ENCODE data around the gene PALLD. TPM values are rescaled to one million over a fixed set of nuclear protein-coding genes. Genes with fewer than 3 reads are reported as not detected.

PALLD gene
- total RNA-seq, 1 experiment from 2014 or later, result 26.7 TPM

GRCh38 chr4:168502861-168503260 is 6.0 kb downstream of the PALLD start:
- DNase-seq (no peak), ATAC-seq (no peak)
- H3K27ac ChIP-seq (ENCODE audit: low read length), result no peak overlapping the region
- no peak overlapping the region for H3K9ac ChIP-seq (ENCODE audit: low read length)
- H3K27me3 ChIP-seq (ENCODE audit: low read length), result no peaks in the 10 kb centered on the region
- intact Hi-C loops (cut with micrococcal nuclease), result no loop called here
- H3K9me3 ChIP-seq (ENCODE audit: low read length), result no peaks in the 10 kb centered on the region
- BruUV-seq (replicated peaks), result no TSS peak
- H3K4me3 ChIP-seq (ENCODE audit: low read length), result no peak overlapping the region
- no peak overlapping the region for H2AFZ ChIP-seq (ENCODE audit: low read length)
- no peak overlapping the region for H3K4me2 ChIP-seq (ENCODE audit: low read length)
- peaks cover 20% of the 10 kb centered on the region for H3K4me1 ChIP-seq (ENCODE audit: insufficient read depth, low read length)
- no peaks in the 10 kb centered on the region for H3K9me2 ChIP-seq (replicated peaks; ENCODE audit: low read length)
- no peaks in the 10 kb centered on the region for H3K79me2 ChIP-seq (ENCODE audit: low read length)
- ChIA-PET POLR2A (ENCODE audit: unreplicated experiment) (no interaction called here), CTCF (no interaction called here)
- TF ChIP-seq EZH2 (IDR thresholded peaks at IDR 0.05; ENCODE audit: low read length, unreplicated experiment), result no peak
- TF ChIP-seq CTCF (conservative IDR thresholded peaks at IDR 0.05; ENCODE audit: low read depth, low read length), result no peak
- TF ChIP-seq EZH2phosphoT487 (IDR thresholded peaks at IDR 0.05; ENCODE audit: borderline replicate concordance, low read length), result no peak
- H3F3A ChIP-seq (ENCODE audit: low read length, unreplicated experiment), result peaks cover 5% of the 10 kb centered on the region
- no peaks in the 10 kb centered on the region for H4K20me1 ChIP-seq (ENCODE audit: low read length)
- H3K36me3 ChIP-seq (ENCODE audit: low read depth, low read length), result no peaks in the 10 kb centered on the region

GRCh38 chr4:168503652-168504362 is 7.0 kb downstream of the PALLD start:
- Histone ChIP-seq H2AFZ (ENCODE audit: low read length) (no peak overlapping the region), H3K9ac (ENCODE audit: low read length) (no peak overlapping the region), H3K79me2 (ENCODE audit: low read length) (no peaks in the 10 kb centered on the region), H3K4me2 (ENCODE audit: low read length) (no peak overlapping the region), H3K9me2 (replicated peaks; ENCODE audit: low read length) (no peaks in the 10 kb centered on the region), H3K36me3 (ENCODE audit: low read depth, low read length) (no peaks in the 10 kb centered on the region), H4K20me1 (ENCODE audit: low read length) (no peaks in the 10 kb centered on the region), H3K4me1 (ENCODE audit: insufficient read depth, low read length) (peaks cover 20% of the 10 kb centered on the region), H3K9me3 (ENCODE audit: low read length) (no peaks in the 10 kb centered on the region), H3K4me3 (ENCODE audit: low read length) (no peak overlapping the region), H3K27ac (ENCODE audit: low read length) (no peak overlapping the region), H3F3A (ENCODE audit: low read length, unreplicated experiment) (peaks cover 5% of the 10 kb centered on the region), H3K27me3 (ENCODE audit: low read length) (no peaks in the 10 kb centered on the region)
- ATAC-seq, result no peak
- intact Hi-C loops (cut with micrococcal nuclease), result no loop called here
- DNase-seq, result peak; percentile 42
- CTCF ChIA-PET, result no interaction called here
- TF ChIP-seq EZH2phosphoT487 (IDR thresholded peaks at IDR 0.05; ENCODE audit: borderline replicate concordance, low read length) (no peak), CTCF (conservative IDR thresholded peaks at IDR 0.05; ENCODE audit: low read depth, low read length) (no peak), EZH2 (IDR thresholded peaks at IDR 0.05; ENCODE audit: low read length, unreplicated experiment) (no peak)
- POLR2A ChIA-PET (ENCODE audit: unreplicated experiment), result no interaction called here
- BruUV-seq (replicated peaks), result no TSS peak

GRCh38 chr4:168504526-168504925 is 7.7 kb downstream of the PALLD start:
- Histone ChIP-seq H2AFZ (ENCODE audit: low read length) (no peak overlapping the region), H3K9me2 (replicated peaks; ENCODE audit: low read length) (no peaks in the 10 kb centered on the region), H3K4me1 (ENCODE audit: insufficient read depth, low read length) (peaks cover 20% of the 10 kb centered on the region), H4K20me1 (ENCODE audit: low read length) (no peaks in the 10 kb centered on the region), H3K36me3 (ENCODE audit: low read depth, low read length) (no peaks in the 10 kb centered on the region), H3F3A (ENCODE audit: low read length, unreplicated experiment) (peaks cover 5% of the 10 kb centered on the region), H3K79me2 (ENCODE audit: low read length) (no peaks in the 10 kb centered on the region), H3K4me2 (ENCODE audit: low read length) (no peak overlapping the region), H3K4me3 (ENCODE audit: low read length) (no peak overlapping the region), H3K9me3 (ENCODE audit: low read length) (no peaks in the 10 kb centered on the region), H3K27ac (ENCODE audit: low read length) (no peak overlapping the region), H3K9ac (ENCODE audit: low read length) (no peak overlapping the region), H3K27me3 (ENCODE audit: low read length) (no peaks in the 10 kb centered on the region)
- intact Hi-C loops (cut with micrococcal nuclease), result no loop called here
- no peak for DNase-seq
- CTCF ChIA-PET, result no interaction called here
- TF ChIP-seq EZH2phosphoT487 (IDR thresholded peaks at IDR 0.05; ENCODE audit: borderline replicate concordance, low read length) (no peak), CTCF (conservative IDR thresholded peaks at IDR 0.05; ENCODE audit: low read depth, low read length) (no peak), EZH2 (IDR thresholded peaks at IDR 0.05; ENCODE audit: low read length, unreplicated experiment) (no peak)
- POLR2A ChIA-PET (ENCODE audit: unreplicated experiment), result no interaction called here
- no peak for ATAC-seq
- no TSS peak for BruUV-seq (replicated peaks)
